ENCODE measurements around the gene VWA2. TPM values are rescaled to one million over a fixed set of nuclear protein-coding genes. Genes with fewer than 3 reads are reported as not detected.

The VWA2 gene
- total RNA-seq, 1 experiment from 2014 or later: not detected

- Histone ChIP-seq H4K20me1 (ENCODE audit: insufficient read depth, low read depth, low read length) (no peaks in the 10 kb centered on the region), H3K9ac (ENCODE audit: low read length) (no peak overlapping the region), H2AFZ (ENCODE audit: low read length) (no peak overlapping the region), H3K27ac (ENCODE audit: low read length) (no peak overlapping the region), H3K4me3 (ENCODE audit: low read length) (no peak overlapping the region), H3K36me3 (ENCODE audit: insufficient read depth, low read length) (no peaks in the 10 kb centered on the region), H3K4me2 (ENCODE audit: low read depth, low read length, poor library complexity, severe bottlenecking) (no peak overlapping the region), H3K9me3 (ENCODE audit: low read length) (no peaks in the 10 kb centered on the region), H3K79me2 (ENCODE audit: low read length) (no peaks in the 10 kb centered on the region), H3K4me1 (ENCODE audit: low read length) (no peaks in the 10 kb centered on the region), H3K9me2 (replicated peaks; ENCODE audit: insufficient read depth, low read length) (no peaks in the 10 kb centered on the region), H3K27me3 (ENCODE audit: low read length) (no peaks in the 10 kb centered on the region)
- DNase-seq: no peak
These were observed 47.9 kb downstream of the VWA2 start for GRCh38 chr10:114286921-114287320.

DNA sequence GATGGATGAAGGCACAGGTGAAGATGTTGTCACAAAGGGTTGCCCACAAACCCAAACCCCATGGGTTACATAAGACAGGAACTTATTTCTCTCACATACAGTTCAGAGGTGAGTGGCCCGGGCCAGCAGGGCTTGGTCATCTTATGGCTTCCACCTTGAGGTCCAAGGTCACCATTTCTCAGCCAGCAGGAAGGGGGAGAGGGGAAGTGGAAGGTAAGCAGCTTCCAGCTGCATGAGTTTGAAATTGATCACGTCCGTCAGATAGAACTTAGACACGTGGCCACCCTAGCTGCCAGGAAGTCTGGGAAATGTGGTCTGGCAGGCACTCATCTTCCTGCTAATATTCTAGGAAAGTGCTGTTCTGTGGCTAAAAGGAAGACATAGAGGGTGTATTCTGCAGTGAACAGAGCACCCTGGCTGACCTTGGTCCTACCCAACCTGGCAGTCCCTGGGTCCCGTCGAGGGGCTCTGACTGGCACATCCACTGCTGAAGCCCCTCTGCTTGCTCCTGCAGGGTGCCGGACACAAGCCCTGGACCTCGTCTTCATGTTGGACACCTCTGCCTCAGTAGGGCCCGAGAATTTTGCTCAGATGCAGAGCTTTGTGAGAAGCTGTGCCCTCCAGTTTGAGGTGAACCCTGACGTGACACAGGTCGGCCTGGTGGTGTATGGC is 49.5 kb downstream of the VWA2 start:
- Histone ChIP-seq H3K4me3 (ENCODE audit: low read length) (no peak overlapping the region), H3K9me3 (ENCODE audit: low read length) (no peaks in the 10 kb centered on the region), H3K9me2 (replicated peaks; ENCODE audit: insufficient read depth, low read length) (no peaks in the 10 kb centered on the region), H4K20me1 (ENCODE audit: insufficient read depth, low read depth, low read length) (no peaks in the 10 kb centered on the region), H3K27ac (ENCODE audit: low read length) (no peak overlapping the region), H3K36me3 (ENCODE audit: insufficient read depth, low read length) (no peaks in the 10 kb centered on the region), H3K9ac (ENCODE audit: low read length) (no peak overlapping the region), H2AFZ (ENCODE audit: low read length) (no peak overlapping the region), H3K79me2 (ENCODE audit: low read length) (no peaks in the 10 kb centered on the region), H3K27me3 (ENCODE audit: low read length) (no peaks in the 10 kb centered on the region), H3K4me1 (ENCODE audit: low read length) (no peaks in the 10 kb centered on the region), H3K4me2 (ENCODE audit: low read depth, low read length, poor library complexity, severe bottlenecking) (no peak overlapping the region)
- no peak for DNase-seq

GRCh38 chr10:114289096-114289436 is 50.0 kb downstream of the VWA2 start:
- Histone ChIP-seq H3K27ac (ENCODE audit: low read length) (no peak overlapping the region), H3K9me3 (ENCODE audit: low read length) (no peaks in the 10 kb centered on the region), H3K4me2 (ENCODE audit: low read depth, low read length, poor library complexity, severe bottlenecking) (no peak overlapping the region), H4K20me1 (ENCODE audit: insufficient read depth, low read depth, low read length) (no peaks in the 10 kb centered on the region), H3K79me2 (ENCODE audit: low read length) (no peaks in the 10 kb centered on the region), H3K4me1 (ENCODE audit: low read length) (no peaks in the 10 kb centered on the region), H3K9me2 (replicated peaks; ENCODE audit: insufficient read depth, low read length) (no peaks in the 10 kb centered on the region), H3K4me3 (ENCODE audit: low read length) (no peak overlapping the region), H3K36me3 (ENCODE audit: insufficient read depth, low read length) (no peaks in the 10 kb centered on the region), H3K9ac (ENCODE audit: low read length) (no peak overlapping the region), H2AFZ (ENCODE audit: low read length) (no peak overlapping the region), H3K27me3 (ENCODE audit: low read length) (no peaks in the 10 kb centered on the region)
- no peak for DNase-seq

GRCh38 chr10:114290038-114290437 is 51.0 kb downstream of the VWA2 start:
- Histone ChIP-seq H3K27me3 (ENCODE audit: low read length) (no peaks in the 10 kb centered on the region), H3K9me3 (ENCODE audit: low read length) (peaks cover 5% of the 10 kb centered on the region), H3K36me3 (ENCODE audit: insufficient read depth, low read length) (no peaks in the 10 kb centered on the region), H3K9ac (ENCODE audit: low read length) (no peak overlapping the region), H3K27ac (ENCODE audit: low read length) (no peak overlapping the region), H3K4me2 (ENCODE audit: low read depth, low read length, poor library complexity, severe bottlenecking) (no peak overlapping the region), H3K9me2 (replicated peaks; ENCODE audit: insufficient read depth, low read length) (no peaks in the 10 kb centered on the region), H3K4me1 (ENCODE audit: low read length) (no peaks in the 10 kb centered on the region), H3K79me2 (ENCODE audit: low read length) (no peaks in the 10 kb centered on the region), H2AFZ (ENCODE audit: low read length) (no peak overlapping the region), H4K20me1 (ENCODE audit: insufficient read depth, low read depth, low read length) (no peaks in the 10 kb centered on the region), H3K4me3 (ENCODE audit: low read length) (no peak overlapping the region)
- no peak for DNase-seq

DNA sequence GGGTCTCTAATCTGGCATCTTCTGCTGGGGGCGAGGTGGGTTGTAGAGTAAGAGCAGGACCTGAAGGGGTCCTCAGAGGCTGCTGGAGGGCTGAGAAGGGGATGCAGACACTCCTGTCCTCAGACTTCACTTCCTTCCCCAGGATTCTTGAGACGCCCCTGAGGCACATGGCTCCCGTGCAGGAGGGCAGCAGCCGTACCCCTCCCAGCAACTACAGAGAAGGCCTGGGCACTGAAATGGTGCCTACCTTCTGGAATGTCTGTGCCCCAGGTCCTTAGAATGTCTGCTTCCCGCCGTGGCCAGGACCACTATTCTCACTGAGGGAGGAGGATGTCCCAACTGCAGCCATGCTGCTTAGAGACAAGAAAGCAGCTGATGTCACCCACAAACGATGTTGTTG is 52.0 kb downstream of the VWA2 start:
- H2AFZ ChIP-seq (ENCODE audit: low read length): no peak overlapping the region
- H3K4me1 ChIP-seq (ENCODE audit: low read length): no peaks in the 10 kb centered on the region
- H4K20me1 ChIP-seq (ENCODE audit: insufficient read depth, low read depth, low read length): no peaks in the 10 kb centered on the region
- no peaks in the 10 kb centered on the region for H3K79me2 ChIP-seq (ENCODE audit: low read length)
- H3K27ac ChIP-seq (ENCODE audit: low read length): no peak overlapping the region
- no peaks in the 10 kb centered on the region for H3K9me2 ChIP-seq (replicated peaks; ENCODE audit: insufficient read depth, low read length)
- H3K4me2 ChIP-seq (ENCODE audit: low read depth, low read length, poor library complexity, severe bottlenecking): no peak overlapping the region
- H3K9ac ChIP-seq (ENCODE audit: low read length): no peak overlapping the region
- H3K4me3 ChIP-seq (ENCODE audit: low read length): no peak overlapping the region
- no peaks in the 10 kb centered on the region for H3K36me3 ChIP-seq (ENCODE audit: insufficient read depth, low read length)
- H3K9me3 ChIP-seq (ENCODE audit: low read length): peaks cover 11% of the 10 kb centered on the region
- H3K27me3 ChIP-seq (ENCODE audit: low read length): no peaks in the 10 kb centered on the region
- DNase-seq: no peak

DNA sequence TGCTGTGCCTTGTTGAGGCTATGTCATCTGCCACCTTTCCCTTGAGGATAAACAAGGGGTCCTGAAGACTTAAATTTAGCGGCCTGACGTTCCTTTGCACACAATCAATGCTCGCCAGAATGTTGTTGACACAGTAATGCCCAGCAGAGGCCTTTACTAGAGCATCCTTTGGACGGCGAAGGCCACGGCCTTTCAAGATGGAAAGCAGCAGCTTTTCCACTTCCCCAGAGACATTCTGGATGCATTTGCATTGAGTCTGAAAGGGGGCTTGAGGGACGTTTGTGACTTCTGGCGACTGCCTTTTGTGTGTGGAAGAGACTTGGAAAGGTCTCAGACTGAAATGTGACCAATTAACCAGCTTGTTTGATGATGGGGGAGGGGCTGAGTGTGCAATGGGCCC is 52.5 kb downstream of the VWA2 start:
- no peaks in the 10 kb centered on the region for H3K4me1 ChIP-seq (ENCODE audit: low read length)
- no peaks in the 10 kb centered on the region for H3K36me3 ChIP-seq (ENCODE audit: insufficient read depth, low read length)
- no peak overlapping the region for H3K27ac ChIP-seq (ENCODE audit: low read length)
- no peak overlapping the region for H3K9ac ChIP-seq (ENCODE audit: low read length)
- DNase-seq: no peak
- no peaks in the 10 kb centered on the region for H4K20me1 ChIP-seq (ENCODE audit: insufficient read depth, low read depth, low read length)
- peaks cover 11% of the 10 kb centered on the region for H3K9me3 ChIP-seq (ENCODE audit: low read length)
- H3K27me3 ChIP-seq (ENCODE audit: low read length): no peaks in the 10 kb centered on the region
- no peak overlapping the region for H2AFZ ChIP-seq (ENCODE audit: low read length)
- no peaks in the 10 kb centered on the region for H3K9me2 ChIP-seq (replicated peaks; ENCODE audit: insufficient read depth, low read length)
- H3K4me2 ChIP-seq (ENCODE audit: low read depth, low read length, poor library complexity, severe bottlenecking): no peak overlapping the region
- no peaks in the 10 kb centered on the region for H3K79me2 ChIP-seq (ENCODE audit: low read length)
- H3K4me3 ChIP-seq (ENCODE audit: low read length): no peak overlapping the region

DNA sequence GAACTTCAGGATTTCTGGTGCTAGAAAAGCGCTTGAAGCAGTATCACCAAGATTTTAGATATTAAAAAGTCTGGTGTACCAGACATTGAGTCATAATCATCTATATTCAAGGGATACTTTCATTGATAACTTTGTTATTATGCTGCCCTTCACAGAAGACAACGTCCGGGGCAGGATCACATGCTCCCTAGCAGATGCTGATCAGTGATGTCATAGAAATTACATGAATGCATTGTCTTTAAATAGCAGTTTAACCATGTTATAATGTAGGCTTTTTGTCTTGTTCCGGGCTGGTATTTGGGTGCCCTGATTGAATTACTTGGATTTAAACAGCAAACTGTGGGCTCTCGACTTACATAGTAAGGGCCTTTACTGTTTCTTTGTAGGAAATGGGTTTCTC is 54.0 kb downstream of the VWA2 start:
- no peak overlapping the region for H3K9ac ChIP-seq (ENCODE audit: low read length)
- DNase-seq: no peak

DNA sequence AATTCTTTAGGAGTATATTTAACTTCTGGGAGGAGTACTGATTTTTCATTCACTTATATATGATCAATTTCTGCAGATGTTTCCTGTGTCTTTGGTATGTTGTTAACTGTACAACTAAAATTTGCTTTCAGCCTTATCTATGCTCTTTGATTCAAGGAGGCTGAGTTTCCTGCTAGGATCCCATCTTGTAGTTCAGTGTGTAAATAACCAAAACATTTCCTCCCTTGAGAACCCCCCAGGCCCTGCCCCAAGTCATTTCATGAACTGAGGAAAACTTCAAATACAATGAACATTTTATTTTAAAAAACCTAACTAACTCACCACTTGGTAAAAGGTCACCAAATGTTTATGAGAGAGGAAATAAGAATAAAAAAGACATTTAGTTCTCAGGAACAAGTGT is 55.5 kb downstream of the VWA2 start:
- H3K27me3 ChIP-seq (ENCODE audit: low read length): no peaks in the 10 kb centered on the region
- no peak overlapping the region for H3K9ac ChIP-seq (ENCODE audit: low read length)
- no peak overlapping the region for H3K27ac ChIP-seq (ENCODE audit: low read length)
- H4K20me1 ChIP-seq (ENCODE audit: insufficient read depth, low read depth, low read length): no peaks in the 10 kb centered on the region
- H2AFZ ChIP-seq (ENCODE audit: low read length): no peak overlapping the region
- no peaks in the 10 kb centered on the region for H3K79me2 ChIP-seq (ENCODE audit: low read length)
- H3K9me3 ChIP-seq (ENCODE audit: low read length): peaks cover 11% of the 10 kb centered on the region
- no peaks in the 10 kb centered on the region for H3K4me1 ChIP-seq (ENCODE audit: low read length)
- DNase-seq: no peak
- H3K36me3 ChIP-seq (ENCODE audit: insufficient read depth, low read length): no peaks in the 10 kb centered on the region
- H3K4me3 ChIP-seq (ENCODE audit: low read length): no peak overlapping the region
- H3K4me2 ChIP-seq (ENCODE audit: low read depth, low read length, poor library complexity, severe bottlenecking): no peak overlapping the region
- H3K9me2 ChIP-seq (replicated peaks; ENCODE audit: insufficient read depth, low read length): no peaks in the 10 kb centered on the region

More for the DNA sequence above, 54.0 kb downstream of the VWA2 start:
- Histone ChIP-seq H2AFZ (ENCODE audit: low read length) (no peak overlapping the region), H3K9me3 (ENCODE audit: low read length) (peaks cover 11% of the 10 kb centered on the region), H3K4me1 (ENCODE audit: low read length) (no peaks in the 10 kb centered on the region), H3K27me3 (ENCODE audit: low read length) (no peaks in the 10 kb centered on the region), H3K36me3 (ENCODE audit: insufficient read depth, low read length) (no peaks in the 10 kb centered on the region), H3K4me2 (ENCODE audit: low read depth, low read length, poor library complexity, severe bottlenecking) (no peak overlapping the region), H3K9me2 (replicated peaks; ENCODE audit: insufficient read depth, low read length) (no peaks in the 10 kb centered on the region), H3K79me2 (ENCODE audit: low read length) (no peaks in the 10 kb centered on the region), H3K27ac (ENCODE audit: low read length) (no peak overlapping the region), H4K20me1 (ENCODE audit: insufficient read depth, low read depth, low read length) (no peaks in the 10 kb centered on the region), H3K4me3 (ENCODE audit: low read length) (no peak overlapping the region)

DNA sequence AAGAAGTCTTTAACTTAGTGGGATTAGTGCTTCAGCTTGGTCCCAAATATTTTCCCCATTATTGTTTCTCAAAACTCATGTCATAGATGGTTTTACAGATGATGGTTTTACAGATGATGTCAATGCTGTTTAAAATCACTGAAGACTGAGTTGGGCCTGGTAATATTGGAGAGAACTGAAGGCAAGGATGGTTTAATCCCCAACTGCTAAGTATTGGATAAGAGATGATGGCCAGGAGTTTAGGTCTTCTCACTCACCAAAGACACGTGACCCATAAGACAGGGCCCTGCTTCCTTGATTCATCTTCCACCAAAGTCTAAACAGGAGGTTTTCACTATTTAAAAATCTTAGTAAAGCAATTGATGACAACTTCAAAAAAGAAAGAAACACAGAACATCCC is 56.3 kb downstream of the VWA2 start:
- no peak overlapping the region for H2AFZ ChIP-seq (ENCODE audit: low read length)

More for the DNA sequence above, 56.3 kb downstream of the VWA2 start:
- Histone ChIP-seq H3K9ac (ENCODE audit: low read length) (no peak overlapping the region), H4K20me1 (ENCODE audit: insufficient read depth, low read depth, low read length) (no peaks in the 10 kb centered on the region), H3K4me3 (ENCODE audit: low read length) (no peak overlapping the region), H3K9me2 (replicated peaks; ENCODE audit: insufficient read depth, low read length) (no peaks in the 10 kb centered on the region), H3K9me3 (ENCODE audit: low read length) (peaks cover 11% of the 10 kb centered on the region), H3K36me3 (ENCODE audit: insufficient read depth, low read length) (no peaks in the 10 kb centered on the region), H3K27ac (ENCODE audit: low read length) (no peak overlapping the region), H3K4me2 (ENCODE audit: low read depth, low read length, poor library complexity, severe bottlenecking) (no peak overlapping the region), H3K27me3 (ENCODE audit: low read length) (no peaks in the 10 kb centered on the region), H3K79me2 (ENCODE audit: low read length) (no peaks in the 10 kb centered on the region), H3K4me1 (ENCODE audit: low read length) (no peaks in the 10 kb centered on the region)
- no peak for DNase-seq

Measured in Karpas-422 (cell line).